GM23338 (cell line): ENCODE data around the gene KIAA0040. TPM values are rescaled to one million over a fixed set of nuclear protein-coding genes. Genes with fewer than 3 reads are reported as not detected.

Experiments used
- ATAC-seq: fragments of 200-7000 bp; cut with Tn5 transposase; 3 replicates; pipeline ENCODE4 v1.9.1; 2020
- DNase-seq: peaks from one replicate; pipeline ENCODE4 v3.0.0-alpha.2; 2015; ENCODE audit warnings: low spot score
- H2AFZ ChIP-seq: fragments of 200-600 bp; sonication (generic); 2 replicates; pipeline ENCODE4 v1.8.0; 2016; ENCODE audit warnings: antibody characterized with exemption, mild to moderate bottlenecking, moderate library complexity
- H3F3A ChIP-seq: fragments of 200-600 bp; sonication (generic); replicated peaks from 2 replicates; pipeline ENCODE4 v1.8.0; 2017; ENCODE audit warnings: antibody characterized with exemption, mixed run types, low read depth
- H3K27ac ChIP-seq: fragments of 200-600 bp; sonication (generic); 2 replicates; pipeline ENCODE4 v1.6.1; 2016; ENCODE audit warnings: low read depth
- H3K27me3 ChIP-seq: fragments of 200-600 bp; sonication (generic); 2 replicates; pipeline ENCODE4 v1.8.0; 2016; ENCODE audit warnings: mild to moderate bottlenecking, mixed run types, moderate library complexity; ENCODE audit not compliant: insufficient read depth
- H3K36me3 ChIP-seq: fragments of 200-600 bp; sonication (generic); 2 replicates; pipeline ENCODE4 v1.8.0; 2016; ENCODE audit warnings: mild to moderate bottlenecking; ENCODE audit not compliant: insufficient read depth
- H3K4me1 ChIP-seq: fragments of 200-600 bp; sonication (generic); 2 replicates; pipeline ENCODE4 v1.8.0; 2016; ENCODE audit warnings: mild to moderate bottlenecking, moderate library complexity; ENCODE audit not compliant: insufficient read depth
- H3K4me2 ChIP-seq: fragments of 200-600 bp; sonication (generic); 2 replicates; pipeline ENCODE4 v1.7.1; 2017; ENCODE audit warnings: mixed run types
- H3K4me3 ChIP-seq: fragments of 200-600 bp; sonication (generic); 2 replicates; pipeline ENCODE4 v1.6.1; 2016; ENCODE audit warnings: mixed run types
- H3K79me2 ChIP-seq: fragments of 200-600 bp; sonication (generic); replicated peaks from 2 replicates; pipeline ENCODE4 v1.8.0; 2017; ENCODE audit warnings: mild to moderate bottlenecking; ENCODE audit not compliant: insufficient read depth
- H3K9me2 ChIP-seq: fragments of 200-600 bp; sonication (generic); 2 replicates; pipeline ENCODE4 v1.8.0; 2017; ENCODE audit not compliant: insufficient read depth
- H4K20me1 ChIP-seq: fragments of 200-600 bp; sonication (generic); replicated peaks from 2 replicates; pipeline ENCODE4 v1.8.0; 2017; ENCODE audit warnings: mild to moderate bottlenecking; ENCODE audit not compliant: insufficient read depth
- H3K27ac Mint-ChIP-seq: 2 replicates; pipeline ENCODE4 v1.8.0; 2020; ENCODE audit warnings: inconsistent platforms, mild to moderate bottlenecking, moderate library complexity, mixed read lengths
- H3K27me3 Mint-ChIP-seq: 3 replicates; pipeline ENCODE4 v1.8.0; 2022; ENCODE audit warnings: low read depth, mild to moderate bottlenecking, moderate library complexity, mixed read lengths, inconsistent platforms; ENCODE audit not compliant: insufficient read depth, poor library complexity
- H3K36me3 Mint-ChIP-seq: 3 replicates; pipeline ENCODE4 v1.8.0; 2021; ENCODE audit warnings: low read depth, mild to moderate bottlenecking, inconsistent platforms, moderate library complexity, mixed read lengths
- H3K4me1 Mint-ChIP-seq: 3 replicates; pipeline ENCODE4 v1.8.0; 2020; ENCODE audit warnings: mild to moderate bottlenecking, inconsistent platforms, mixed read lengths
- H3K4me3 Mint-ChIP-seq: 3 replicates; pipeline ENCODE4 v1.8.0; 2021; ENCODE audit warnings: moderate library complexity, mild to moderate bottlenecking, inconsistent platforms, mixed read lengths
- H3K9me3 Mint-ChIP-seq: 3 replicates; pipeline ENCODE4 v1.8.0; 2020; ENCODE audit warnings: moderate library complexity, mild to moderate bottlenecking, inconsistent platforms, mixed read lengths
- CREB1 ChIP-seq: fragments of 250-450 bp; sonication (Bioruptor Pico); IDR thresholded peaks from 2 replicates; pipeline ENCODE4 v1.5.0; 2020; ENCODE audit warnings: low read depth, mild to moderate bottlenecking, moderate library complexity
- EZH2phosphoT487 ChIP-seq: fragments of 200-600 bp; sonication (generic); IDR thresholded peaks from one replicate; pipeline ENCODE4 v1.8.1; 2018; ENCODE audit warnings: antibody characterized with exemption; ENCODE audit not compliant: unreplicated experiment
- NANOG ChIP-seq: IDR thresholded peaks from 2 replicates; pipeline ENCODE4 v1.6.1; 2016; ENCODE audit warnings: antibody characterized with exemption, borderline replicate concordance
- POLR2AphosphoS5 ChIP-seq: IDR thresholded peaks from 2 replicates; pipeline ENCODE4 v1.6.1; 2016; ENCODE audit warnings: antibody characterized with exemption, low read depth
- REST ChIP-seq: IDR thresholded peaks from one replicate; pipeline ENCODE4 v1.6.1; 2018; ENCODE audit warnings: antibody characterized with exemption; ENCODE audit not compliant: unreplicated experiment
- ZNF114 ChIP-seq: fragments of 250-450 bp; sonication (Bioruptor Pico); IDR thresholded peaks from 2 replicates; pipeline ENCODE4 v1.5.0; 2020; ENCODE audit warnings: mild to moderate bottlenecking, moderate library complexity
- ZNF462 ChIP-seq: fragments of 250-450 bp; sonication (Bioruptor Pico); IDR thresholded peaks from 2 replicates; pipeline ENCODE4 v1.5.0; 2020; ENCODE audit warnings: mild to moderate bottlenecking, moderate library complexity
- polyA plus RNA-seq: library from polyadenylated mRNA; unstranded; fragments of >200 nt; fragmentation: Nextera tagmentation; extraction: Ambion mirVana; gene quantifications from 2 replicates; pipeline ENCODE4 v1.2.1, GENCODE V29; 2016
- total RNA-seq: library from RNA; depleted of rRNA; stranded (reverse); fragments of >200 nt; shearing (Covaris generic); gene quantifications from 2 replicates; pipeline ENCODE4 v1.2.3, GENCODE V29; 2014

Gene KIAA0040
- total and polyA plus RNA-seq, 2 experiments from 2014 or later, result 7.0 to 11.9 TPM

GRCh38 chr1:175192111-175192629, 406 bp downstream of the KIAA0040 start:
- DNase-seq (peak; percentile 63), ATAC-seq (peak; percentile 67)
- Histone ChIP-seq H3K4me1 (peaks cover 11% of the 10 kb centered on the region; the same call in 1 of the 2 replicates), H2AFZ (peak overlapping the region; percentile 98), H3K36me3 (no peaks in the 10 kb centered on the region), H3K4me2 (peak overlapping the region; percentile 86), H3K27me3 (peaks cover 31% of the 10 kb centered on the region), H4K20me1 (no peaks in the 10 kb centered on the region), H3K27ac (no peak overlapping the region), H3K9me2 (no peaks in the 10 kb centered on the region), H3K4me3 (peak overlapping the region; percentile 62), H3K79me2 (no peaks in the 10 kb centered on the region), H3F3A (peaks cover 7% of the 10 kb centered on the region; the same call in 1 of the 2 replicates)
- TF ChIP-seq CREB1 (0 out of 2 replicates have a peak, but pooled peaks have one; percentile 15), NANOG (no peak)
- Mint-ChIP-seq H3K4me3 (peak overlapping the region; percentile 87), H3K4me1 (no peaks in the 10 kb centered on the region), H3K27me3 (peaks cover 18% of the 10 kb centered on the region), H3K36me3 (no peaks in the 10 kb centered on the region), H3K27ac (no peak overlapping the region), H3K9me3 (no peaks in the 10 kb centered on the region)

GRCh38 chr1:175191659-175192058, 917 bp downstream of the KIAA0040 start:
- Histone ChIP-seq H3F3A (peaks cover 7% of the 10 kb centered on the region; the same call in 1 of the 2 replicates), H4K20me1 (no peaks in the 10 kb centered on the region), H3K36me3 (no peaks in the 10 kb centered on the region), H3K27me3 (peaks cover 31% of the 10 kb centered on the region), H3K9me2 (no peaks in the 10 kb centered on the region), H3K27ac (no peak overlapping the region), H3K79me2 (no peaks in the 10 kb centered on the region), H3K4me3 (peak overlapping the region; percentile 62), H2AFZ (peak overlapping the region; percentile 98), H3K4me2 (peak overlapping the region; percentile 86), H3K4me1 (peaks cover 11% of the 10 kb centered on the region; the same call in 1 of the 2 replicates)
- Mint-ChIP-seq H3K36me3 (no peaks in the 10 kb centered on the region), H3K27ac (no peak overlapping the region), H3K9me3 (no peaks in the 10 kb centered on the region), H3K4me1 (no peaks in the 10 kb centered on the region), H3K4me3 (peak overlapping the region; percentile 87), H3K27me3 (peaks cover 18% of the 10 kb centered on the region)
- peak; percentile 37 for DNase-seq
- ATAC-seq, result peak; percentile 19
- TF ChIP-seq REST (no peak), ZNF114 (no peak), POLR2AphosphoS5 (no peak), ZNF462 (CRISPR knock-in tag) (no peak), NANOG (no peak), EZH2phosphoT487 (no peak)
